ENCODE data around the gene TYW1.
"Not testable (repeated sequence)": the region's sequence is repeated elsewhere in the genome, so short reads cannot be mapped to it uniquely, and the experiment has no call there.

GRCh38 chr7:66969001-66969400 is 27.6 kb upstream of the TYW1 start:
- not testable (repeated sequence) for TF ChIP-seq POLR2A, CTCF (IDR thresholded peaks at IDR 0.05)
